Duodenal mucosa (tissue), 2 donors: ENCODE measurements around the gene ERCC6.

Experiments used
- H3K27ac ChIP-seq: one replicate; pipeline ENCODE4 v1.7.0; 2013; ENCODE audit warnings: low read depth, low read length
- H3K27me3 ChIP-seq, 2 donors: one replicate each; pipeline ENCODE4 v1.7.0; 2013; ENCODE audit warnings: low read length in 2 of 2, control low read depth in 1 of 2; ENCODE audit not compliant: insufficient read depth in 2 of 2, control insufficient read depth in 1 of 2
- H3K36me3 ChIP-seq, 2 donors: one replicate each; pipeline ENCODE4 v1.7.0; 2013; ENCODE audit warnings: low read length in 2 of 2, control low read depth in 1 of 2; ENCODE audit not compliant: insufficient read depth in 2 of 2, control insufficient read depth in 1 of 2
- H3K4me1 ChIP-seq, 2 donors: one replicate each; pipeline ENCODE4 v1.7.0; 2013; ENCODE audit warnings: low read length in 2 of 2, control low read depth in 1 of 2; ENCODE audit not compliant: insufficient read depth in 2 of 2, control insufficient read depth in 1 of 2
- H3K4me3 ChIP-seq, 2 donors: one replicate each; pipeline ENCODE4 v1.7.0; 2013; ENCODE audit warnings: low read length in 2 of 2, low read depth in 1 of 2
- H3K9ac ChIP-seq, 2 donors: one replicate each; pipeline ENCODE4 v1.7.0; 2013; ENCODE audit warnings: low read length in 2 of 2, low read depth in 1 of 2
- H3K9me3 ChIP-seq, 2 donors: one replicate each; pipeline ENCODE4 v1.7.0; 2013; ENCODE audit warnings: low read length in 2 of 2, control low read depth in 1 of 2; ENCODE audit not compliant: control insufficient read depth in 1 of 2

ERCC6 gene

DNA sequence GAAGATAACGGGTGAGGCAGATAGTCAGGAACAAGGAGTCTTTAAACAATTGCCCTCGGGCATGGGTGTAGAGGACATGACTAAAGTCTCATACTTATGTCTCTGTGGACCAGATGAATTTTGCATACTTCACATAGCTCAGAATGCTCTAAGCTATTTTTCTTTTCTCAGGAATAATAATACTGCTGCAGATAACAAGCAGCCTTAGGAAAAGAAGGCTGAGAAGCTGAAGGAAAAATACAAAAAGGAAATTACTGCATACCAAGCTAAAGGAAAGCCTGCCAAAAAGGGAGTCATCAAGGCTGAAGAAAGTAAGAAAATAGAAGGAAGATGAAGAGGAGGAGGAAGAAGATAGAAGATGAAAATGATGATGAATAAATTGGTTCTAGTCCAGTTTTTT, 13.4 kb upstream of the ERCC6 start:
- no peaks in the 10 kb centered on the region for H3K27me3 ChIP-seq
- no peaks in the 10 kb centered on the region for H3K36me3 ChIP-seq
- H3K9me3 ChIP-seq: no peaks in the 10 kb centered on the region
- no peaks in the 10 kb centered on the region for H3K4me1 ChIP-seq
- H3K27ac ChIP-seq: no peak overlapping the region
- H3K4me3 ChIP-seq: no peak overlapping the region
- no peak overlapping the region for H3K9ac ChIP-seq

DNA sequence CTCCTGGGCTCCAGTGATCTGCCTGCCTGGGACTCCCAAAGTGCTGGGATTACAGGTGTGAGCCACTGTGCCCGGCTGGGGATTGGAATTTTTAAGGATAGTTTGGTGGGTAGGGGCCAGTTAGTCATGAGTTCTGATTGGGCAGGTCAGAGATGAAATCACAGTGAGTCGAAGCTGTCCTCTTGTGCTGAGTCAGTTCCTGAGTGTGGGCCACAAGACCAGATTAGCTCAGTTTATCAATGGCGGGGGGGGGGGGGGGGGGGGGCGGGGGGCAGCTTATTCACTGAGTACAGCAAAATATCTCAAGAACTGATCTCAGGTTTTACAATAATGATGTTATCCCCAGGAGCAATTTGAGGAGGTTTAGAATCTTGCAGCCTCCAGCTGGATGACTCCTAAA, 11.6 kb upstream of the ERCC6 start:
- Histone ChIP-seq H3K4me1 (no peaks in the 10 kb centered on the region), H3K36me3 (no peaks in the 10 kb centered on the region), H3K9me3 (no peaks in the 10 kb centered on the region), H3K27ac (no peak overlapping the region), H3K4me3 (no peak overlapping the region), H3K9ac (no peak overlapping the region), H3K27me3 (no peaks in the 10 kb centered on the region)

DNA sequence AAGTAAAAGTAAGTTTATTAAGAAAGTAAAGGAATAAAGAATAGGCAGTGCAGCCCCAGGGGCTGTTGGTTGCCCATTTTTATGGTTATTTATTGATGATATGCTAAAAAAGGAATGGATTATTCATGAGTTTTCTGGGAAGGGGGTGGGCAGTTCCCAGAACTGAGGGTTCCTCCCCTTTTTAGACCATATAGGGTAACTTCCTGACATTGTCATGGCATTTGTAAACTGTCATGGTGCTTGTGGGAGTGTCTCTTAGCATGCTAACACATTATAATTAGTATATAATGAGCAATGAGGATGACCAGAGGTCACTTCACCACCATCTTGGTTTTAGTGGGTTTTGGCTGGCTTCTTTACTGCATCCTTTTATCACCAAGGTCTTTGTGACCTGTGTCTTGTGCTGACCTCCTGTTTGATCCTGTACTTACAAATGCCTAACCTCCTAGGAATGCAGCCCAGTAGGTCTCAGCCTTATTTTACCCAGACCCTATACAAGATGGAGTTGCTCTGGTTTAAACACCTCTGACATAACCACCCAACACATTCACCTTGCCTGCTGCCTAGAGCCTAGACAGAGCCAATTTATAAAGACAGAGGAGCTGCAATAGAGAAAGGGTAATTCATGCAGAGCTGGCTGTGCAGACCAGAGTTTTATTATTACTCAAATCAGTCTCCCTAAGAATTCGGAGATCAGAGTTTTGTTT, 10.9 kb upstream of the ERCC6 start:
- no peak overlapping the region for H3K9ac ChIP-seq
- H3K4me3 ChIP-seq: no peak overlapping the region
- H3K27ac ChIP-seq: no peak overlapping the region
- no peaks in the 10 kb centered on the region for H3K27me3 ChIP-seq
- no peaks in the 10 kb centered on the region for H3K4me1 ChIP-seq
- H3K36me3 ChIP-seq: no peaks in the 10 kb centered on the region
- H3K9me3 ChIP-seq: no peaks in the 10 kb centered on the region

DNA sequence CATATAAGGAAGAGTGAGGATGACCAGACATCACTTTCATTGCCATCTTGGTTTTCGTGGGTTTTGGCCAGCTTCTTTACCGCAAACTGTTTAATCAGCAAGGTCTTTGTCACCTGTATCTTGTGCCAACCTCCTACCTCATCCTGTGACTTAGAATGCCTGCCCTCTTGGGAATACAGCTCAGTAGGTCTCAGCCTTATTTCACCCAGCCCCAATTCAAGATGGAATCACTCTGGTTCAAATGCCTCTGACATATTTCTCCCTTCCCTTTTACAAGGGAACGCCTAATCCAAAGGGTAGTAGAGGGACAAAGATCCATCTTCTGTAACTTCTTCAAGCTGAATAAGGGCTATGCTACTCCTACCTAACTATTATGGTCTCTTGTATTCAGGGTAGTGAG, 4.7 kb upstream of the ERCC6 start:
- Histone ChIP-seq H3K4me3 (no peak overlapping the region), H3K9me3 (no peaks in the 10 kb centered on the region), H3K27me3 (peaks cover 0 to 5% of the 10 kb centered on the region in 2 donors), H3K27ac (no peak overlapping the region), H3K4me1 (peaks cover 0 to 8% of the 10 kb centered on the region in 2 donors), H3K9ac (no peak overlapping the region), H3K36me3 (no peaks in the 10 kb centered on the region)

DNA sequence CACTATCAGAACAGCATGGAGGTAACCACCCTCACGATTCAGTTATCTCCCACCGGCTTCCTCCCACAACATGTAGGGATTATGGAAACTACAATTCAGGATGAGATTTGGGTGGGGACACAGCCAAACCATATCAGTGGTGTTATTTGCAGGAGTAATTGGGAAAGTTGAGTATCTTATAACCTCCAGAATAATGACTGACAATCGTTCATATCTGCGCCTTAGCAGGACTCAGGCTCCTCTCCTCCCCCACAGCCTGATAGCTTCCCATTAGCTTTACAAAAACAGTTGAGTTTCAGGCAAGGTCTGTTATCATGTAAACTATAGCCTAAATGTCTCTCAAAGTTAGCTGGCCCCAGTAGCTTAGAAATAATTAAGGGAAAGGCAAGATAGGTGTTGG, 3.4 kb upstream of the ERCC6 start:
- H3K36me3 ChIP-seq: no peaks in the 10 kb centered on the region
- H3K9ac ChIP-seq: no peak overlapping the region
- H3K4me1 ChIP-seq: peaks cover 8 to 19% of the 10 kb centered on the region in 2 donors

DNA sequence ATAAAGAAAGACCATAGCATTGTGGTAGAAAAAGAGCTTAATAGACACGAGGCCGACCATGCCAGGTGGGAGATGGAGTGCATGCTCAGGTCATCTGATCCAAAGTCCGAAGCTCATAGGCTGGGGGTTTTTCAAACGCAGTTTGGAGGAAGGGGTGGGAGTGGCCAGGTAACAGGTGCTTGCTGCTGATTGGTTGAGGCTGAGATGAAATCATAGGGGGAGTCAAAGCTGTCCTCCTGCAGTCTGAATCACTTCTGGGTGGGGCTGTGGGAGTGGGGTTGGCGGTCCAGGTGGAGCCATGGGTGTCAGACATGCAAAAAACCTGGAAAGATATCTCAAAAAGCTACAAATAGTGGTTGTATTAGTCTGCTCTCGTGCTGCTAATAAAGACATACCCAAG, 2.8 kb upstream of the ERCC6 start:
- peaks cover 8 to 19% of the 10 kb centered on the region in 2 donors for H3K4me1 ChIP-seq
- H3K27ac ChIP-seq: no peak overlapping the region
- H3K27me3 ChIP-seq: peaks cover 0 to 5% of the 10 kb centered on the region in 2 donors
- H3K9me3 ChIP-seq: no peaks in the 10 kb centered on the region
- H3K36me3 ChIP-seq: no peaks in the 10 kb centered on the region
- H3K4me3 ChIP-seq: no peak overlapping the region
- H3K9ac ChIP-seq: no peak overlapping the region

More for the DNA sequence above, 3.4 kb upstream of the ERCC6 start:
- H3K27me3 ChIP-seq: peaks cover 0 to 5% of the 10 kb centered on the region in 2 donors
- no peak overlapping the region for H3K4me3 ChIP-seq
- H3K9me3 ChIP-seq: no peaks in the 10 kb centered on the region
- H3K27ac ChIP-seq: no peak overlapping the region

DNA sequence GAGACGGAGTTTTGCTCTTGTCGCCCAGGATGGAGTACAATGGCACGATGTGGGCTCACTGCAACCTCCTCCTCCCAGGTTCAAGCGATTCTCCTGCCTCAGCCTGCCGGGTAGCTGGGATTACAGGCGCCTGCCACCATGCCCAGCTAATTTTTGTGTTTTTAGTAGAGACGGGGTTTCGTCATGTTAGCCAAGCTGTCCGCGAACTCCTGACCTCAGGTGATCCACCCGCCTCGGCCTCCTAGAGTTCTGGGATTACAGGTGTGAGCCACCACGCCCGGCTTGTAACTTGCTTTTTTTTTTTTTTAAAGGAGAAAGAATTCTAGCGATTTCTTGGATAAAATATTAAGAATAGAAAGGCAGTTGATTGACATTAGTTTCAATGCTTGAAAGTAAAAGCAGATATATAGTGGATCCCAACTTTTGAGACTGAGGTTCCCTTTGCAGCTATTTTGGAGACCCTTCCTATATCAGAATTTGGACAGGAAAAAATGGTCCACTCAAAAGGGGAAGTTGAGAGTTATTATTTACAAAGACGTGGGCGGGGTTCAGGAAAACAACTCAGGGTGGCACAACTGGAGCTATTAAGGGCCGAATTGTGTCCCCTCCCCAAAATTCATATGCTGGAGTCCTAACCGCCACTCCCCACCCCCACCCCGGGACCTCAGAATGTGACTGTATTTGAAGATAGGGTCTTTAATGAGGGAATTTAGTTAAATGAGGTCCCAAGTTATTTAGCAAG, 1.3 kb upstream of the ERCC6 start:
- Histone ChIP-seq H3K9ac (no peak overlapping the region), H3K27ac (no peak overlapping the region), H3K4me3 (peak overlapping the region in 1 of 2 donors; percentile 98)

DNA sequence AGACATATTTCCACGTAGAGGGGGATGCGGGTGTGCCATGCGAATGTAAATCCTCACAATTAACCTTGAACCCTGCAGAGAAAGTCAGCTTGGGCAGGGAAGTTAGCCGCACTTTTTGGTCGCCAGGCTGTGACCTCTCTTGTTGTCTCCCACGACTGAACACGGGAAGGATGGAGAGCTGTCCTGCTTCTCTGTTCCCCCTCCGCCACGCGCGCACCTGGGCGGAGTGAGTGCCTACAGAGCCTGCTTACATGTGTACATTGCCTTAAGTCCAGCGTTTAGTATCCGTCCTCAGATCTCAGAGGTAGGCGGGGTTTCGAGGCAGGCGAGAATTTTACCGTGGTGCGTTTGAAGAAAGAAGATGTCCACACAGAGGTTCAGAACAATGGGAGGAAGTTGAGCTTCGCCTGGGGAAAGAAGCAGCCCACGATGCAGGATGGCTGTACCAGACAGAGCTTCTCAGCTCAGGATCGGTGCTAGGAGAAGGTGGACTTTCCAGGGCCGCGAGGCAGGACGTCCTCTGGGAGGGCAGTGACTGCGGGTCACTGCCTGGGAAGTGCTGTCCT, 482 bp upstream of the ERCC6 start:
- peak overlapping the region; percentile 63 for H3K27ac ChIP-seq
- H3K27me3 ChIP-seq: peaks cover 0 to 5% of the 10 kb centered on the region in 2 donors
- H3K9me3 ChIP-seq: no peaks in the 10 kb centered on the region
- peaks cover 8 to 19% of the 10 kb centered on the region in 2 donors for H3K4me1 ChIP-seq
- peak overlapping the region; percentile 82 to 83 for H3K9ac ChIP-seq
- H3K4me3 ChIP-seq: peak overlapping the region; percentile 98
- no peaks in the 10 kb centered on the region for H3K36me3 ChIP-seq

More for the DNA sequence above, 1.3 kb upstream of the ERCC6 start:
- no peaks in the 10 kb centered on the region for H3K36me3 ChIP-seq
- H3K9me3 ChIP-seq: no peaks in the 10 kb centered on the region
- H3K4me1 ChIP-seq: peaks cover 8 to 19% of the 10 kb centered on the region in 2 donors
- H3K27me3 ChIP-seq: peaks cover 0 to 5% of the 10 kb centered on the region in 2 donors

DNA sequence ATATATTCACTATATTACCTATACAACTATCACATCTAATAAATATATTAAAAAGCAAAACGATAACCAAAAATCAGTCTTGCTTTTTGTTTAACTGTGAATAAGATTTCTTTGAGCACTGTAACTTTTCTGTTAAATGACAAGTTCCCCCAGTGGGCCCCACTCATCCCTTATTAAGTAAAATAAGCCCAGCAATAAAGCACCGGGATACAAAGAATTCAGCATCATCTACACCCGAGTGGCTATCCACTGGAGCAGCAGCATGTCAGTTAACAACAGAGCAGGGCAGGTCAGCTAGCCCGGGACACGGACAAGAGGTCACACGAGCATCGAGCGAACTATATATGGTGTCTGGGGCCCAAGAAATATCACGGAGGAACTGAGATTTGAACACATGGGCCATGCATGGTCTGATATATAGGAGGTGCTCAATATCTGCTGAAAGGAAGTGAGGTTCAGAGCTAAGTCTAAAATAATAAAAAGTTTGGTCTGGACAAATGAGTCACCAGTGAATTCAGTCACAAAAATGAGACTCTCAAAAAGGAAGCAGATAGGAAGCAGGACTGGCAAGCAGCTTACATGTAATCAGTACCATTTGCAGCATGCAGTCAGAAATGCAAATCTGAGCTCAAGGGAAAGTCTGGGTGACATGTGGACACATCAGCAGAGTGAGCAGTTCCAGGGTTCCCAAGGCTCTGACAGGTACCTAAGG, 4.1 kb downstream of the ERCC6 start:
- Histone ChIP-seq H3K27ac (no peak overlapping the region), H3K27me3 (no peaks in the 10 kb centered on the region), H3K36me3 (peaks cover 15 to 28% of the 10 kb centered on the region in 2 donors), H3K9me3 (no peaks in the 10 kb centered on the region), H3K9ac (no peak overlapping the region), H3K4me3 (no peak overlapping the region), H3K4me1 (peaks cover 8 to 19% of the 10 kb centered on the region in 2 donors)

DNA sequence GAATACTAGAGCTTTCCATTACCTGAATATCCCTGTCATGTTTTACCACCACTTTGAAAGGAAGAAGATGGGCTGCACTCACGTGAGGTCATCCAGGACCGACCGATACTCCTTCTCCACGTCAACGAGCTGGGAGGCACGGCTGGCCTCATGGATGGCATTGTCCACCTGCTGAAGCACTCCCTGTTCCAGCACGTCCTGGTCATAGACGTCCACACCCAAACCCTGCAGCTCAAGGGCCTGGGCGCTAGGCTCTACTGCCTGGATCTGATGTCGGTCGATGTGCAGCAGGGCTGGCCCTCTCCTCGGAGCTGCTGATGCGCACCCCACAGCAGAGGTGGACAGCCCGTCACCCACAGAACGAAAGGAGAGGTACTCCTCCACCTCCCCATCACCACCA, 6.5 kb downstream of the ERCC6 start:
- H3K36me3 ChIP-seq: peaks cover 29 to 52% of the 10 kb centered on the region in 2 donors
- H3K27ac ChIP-seq: no peak overlapping the region
- H3K4me3 ChIP-seq: no peak overlapping the region
- no peaks in the 10 kb centered on the region for H3K9me3 ChIP-seq
- H3K9ac ChIP-seq: no peak overlapping the region
- H3K4me1 ChIP-seq: peaks cover 0 to 1% of the 10 kb centered on the region in 2 donors
- H3K27me3 ChIP-seq: no peaks in the 10 kb centered on the region
